Loucy (cell line): ENCODE measurements around the gene SEMA3A.

ENCODE experiments used
- EZH2phosphoT487 ChIP-seq: fragments of 200-600 bp; IDR thresholded peaks from 2 replicates; pipeline ENCODE4 v1.6.1; 2018; ENCODE audit warnings: antibody characterized with exemption, mild to moderate bottlenecking, moderate library complexity, borderline replicate concordance
- TF ChIP-seq, protein P1 (sequence below): fragments of 200-600 bp; sonication (generic); conservative IDR thresholded peaks from 2 replicates; pipeline ENCODE4 v1.5.1; 2014; ENCODE audit warnings: mild to moderate bottlenecking, antibody characterized with exemption, low read length

- TF ChIP-seq, protein P1, sequence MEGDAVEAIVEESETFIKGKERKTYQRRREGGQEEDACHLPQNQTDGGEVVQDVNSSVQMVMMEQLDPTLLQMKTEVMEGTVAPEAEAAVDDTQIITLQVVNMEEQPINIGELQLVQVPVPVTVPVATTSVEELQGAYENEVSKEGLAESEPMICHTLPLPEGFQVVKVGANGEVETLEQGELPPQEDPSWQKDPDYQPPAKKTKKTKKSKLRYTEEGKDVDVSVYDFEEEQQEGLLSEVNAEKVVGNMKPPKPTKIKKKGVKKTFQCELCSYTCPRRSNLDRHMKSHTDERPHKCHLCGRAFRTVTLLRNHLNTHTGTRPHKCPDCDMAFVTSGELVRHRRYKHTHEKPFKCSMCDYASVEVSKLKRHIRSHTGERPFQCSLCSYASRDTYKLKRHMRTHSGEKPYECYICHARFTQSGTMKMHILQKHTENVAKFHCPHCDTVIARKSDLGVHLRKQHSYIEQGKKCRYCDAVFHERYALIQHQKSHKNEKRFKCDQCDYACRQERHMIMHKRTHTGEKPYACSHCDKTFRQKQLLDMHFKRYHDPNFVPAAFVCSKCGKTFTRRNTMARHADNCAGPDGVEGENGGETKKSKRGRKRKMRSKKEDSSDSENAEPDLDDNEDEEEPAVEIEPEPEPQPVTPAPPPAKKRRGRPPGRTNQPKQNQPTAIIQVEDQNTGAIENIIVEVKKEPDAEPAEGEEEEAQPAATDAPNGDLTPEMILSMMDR, result no peak
- TF ChIP-seq EZH2phosphoT487, result no peak
Measured at GRCh38 chr7:83984076-83984475, 210.5 kb downstream of the SEMA3A start.
